Measurements from ENCODE around the gene GNB1.

GNB1 gene

GRCh38 chr1:1759456-1760344 is 131.2 kb downstream of the GNB1 start:
- no peak for TF ChIP-seq CTCF (IDR thresholded peaks at IDR 0.05; ENCODE audit: low read depth, low read length)
- H3K4me3 ChIP-seq (ENCODE audit: low read depth, low read length) = no peak overlapping the region

GRCh38 chr1:1758692-1759455 is 132.0 kb downstream of the GNB1 start:
- no peak for TF ChIP-seq CTCF (IDR thresholded peaks at IDR 0.05; ENCODE audit: low read depth, low read length)
- H3K4me3 ChIP-seq (ENCODE audit: low read depth, low read length) = no peak overlapping the region

GRCh38 chr1:1758059-1758621 is 132.7 kb downstream of the GNB1 start:
- no peak for TF ChIP-seq CTCF (IDR thresholded peaks at IDR 0.05; ENCODE audit: low read depth, low read length)
- no peak overlapping the region for H3K4me3 ChIP-seq (ENCODE audit: low read depth, low read length)

GRCh38 chr1:1757422-1758058 is 133.3 kb downstream of the GNB1 start:
- no peak for TF ChIP-seq CTCF (IDR thresholded peaks at IDR 0.05; ENCODE audit: low read depth, low read length)
- no peak overlapping the region for H3K4me3 ChIP-seq (ENCODE audit: low read depth, low read length)

- TF ChIP-seq CTCF (IDR thresholded peaks at IDR 0.05; ENCODE audit: low read depth, low read length) = no peak
- no peak overlapping the region for H3K4me3 ChIP-seq (ENCODE audit: low read depth, low read length)
Observed at GRCh38 chr1:1756661-1757421, 134.0 kb downstream of the GNB1 start.

GRCh38 chr1:1755852-1756251 is 135.0 kb downstream of the GNB1 start:
- no peak for TF ChIP-seq CTCF (IDR thresholded peaks at IDR 0.05; ENCODE audit: low read depth, low read length)

More at GRCh38 chr1:1755852-1756251, 135.0 kb downstream of the GNB1 start:
- H3K4me3 ChIP-seq (ENCODE audit: low read depth, low read length) = no peak overlapping the region

Measured in WI38 (cell line).